GM23338 (cell line): ENCODE data around the gene QRICH1. TPM values are rescaled to one million over a fixed set of nuclear protein-coding genes. Genes with fewer than 3 reads are reported as not detected.

Source experiments
- ATAC-seq: fragments of 200-7000 bp; cut with Tn5 transposase; 3 replicates; pipeline ENCODE4 v1.9.1; 2020
- DNase-seq: peaks from one replicate; pipeline ENCODE4 v3.0.0-alpha.2; 2015; ENCODE audit warnings: low spot score
- H2AFZ ChIP-seq: fragments of 200-600 bp; sonication (generic); 2 replicates; pipeline ENCODE4 v1.8.0; 2016; ENCODE audit warnings: antibody characterized with exemption, mild to moderate bottlenecking, moderate library complexity
- H3F3A ChIP-seq: fragments of 200-600 bp; sonication (generic); replicated peaks from 2 replicates; pipeline ENCODE4 v1.8.0; 2017; ENCODE audit warnings: antibody characterized with exemption, mixed run types, low read depth
- H3K27ac ChIP-seq: fragments of 200-600 bp; sonication (generic); 2 replicates; pipeline ENCODE4 v1.6.1; 2016; ENCODE audit warnings: low read depth
- H3K27me3 ChIP-seq: fragments of 200-600 bp; sonication (generic); 2 replicates; pipeline ENCODE4 v1.8.0; 2016; ENCODE audit warnings: mild to moderate bottlenecking, mixed run types, moderate library complexity; ENCODE audit not compliant: insufficient read depth
- H3K36me3 ChIP-seq: fragments of 200-600 bp; sonication (generic); 2 replicates; pipeline ENCODE4 v1.8.0; 2016; ENCODE audit warnings: mild to moderate bottlenecking; ENCODE audit not compliant: insufficient read depth
- H3K4me1 ChIP-seq: fragments of 200-600 bp; sonication (generic); 2 replicates; pipeline ENCODE4 v1.8.0; 2016; ENCODE audit warnings: mild to moderate bottlenecking, moderate library complexity; ENCODE audit not compliant: insufficient read depth
- H3K4me2 ChIP-seq: fragments of 200-600 bp; sonication (generic); 2 replicates; pipeline ENCODE4 v1.7.1; 2017; ENCODE audit warnings: mixed run types
- H3K4me3 ChIP-seq: fragments of 200-600 bp; sonication (generic); 2 replicates; pipeline ENCODE4 v1.6.1; 2016; ENCODE audit warnings: mixed run types
- H3K79me2 ChIP-seq: fragments of 200-600 bp; sonication (generic); replicated peaks from 2 replicates; pipeline ENCODE4 v1.8.0; 2017; ENCODE audit warnings: mild to moderate bottlenecking; ENCODE audit not compliant: insufficient read depth
- H3K9me2 ChIP-seq: fragments of 200-600 bp; sonication (generic); 2 replicates; pipeline ENCODE4 v1.8.0; 2017; ENCODE audit not compliant: insufficient read depth
- H4K20me1 ChIP-seq: fragments of 200-600 bp; sonication (generic); replicated peaks from 2 replicates; pipeline ENCODE4 v1.8.0; 2017; ENCODE audit warnings: mild to moderate bottlenecking; ENCODE audit not compliant: insufficient read depth
- H3K27ac Mint-ChIP-seq: 2 replicates; pipeline ENCODE4 v1.8.0; 2020; ENCODE audit warnings: inconsistent platforms, mild to moderate bottlenecking, moderate library complexity, mixed read lengths
- H3K27me3 Mint-ChIP-seq: 3 replicates; pipeline ENCODE4 v1.8.0; 2022; ENCODE audit warnings: low read depth, mild to moderate bottlenecking, moderate library complexity, mixed read lengths, inconsistent platforms; ENCODE audit not compliant: insufficient read depth, poor library complexity
- H3K36me3 Mint-ChIP-seq: 3 replicates; pipeline ENCODE4 v1.8.0; 2021; ENCODE audit warnings: low read depth, mild to moderate bottlenecking, inconsistent platforms, moderate library complexity, mixed read lengths
- H3K4me1 Mint-ChIP-seq: 3 replicates; pipeline ENCODE4 v1.8.0; 2020; ENCODE audit warnings: mild to moderate bottlenecking, inconsistent platforms, mixed read lengths
- H3K4me3 Mint-ChIP-seq: 3 replicates; pipeline ENCODE4 v1.8.0; 2021; ENCODE audit warnings: moderate library complexity, mild to moderate bottlenecking, inconsistent platforms, mixed read lengths
- H3K9me3 Mint-ChIP-seq: 3 replicates; pipeline ENCODE4 v1.8.0; 2020; ENCODE audit warnings: moderate library complexity, mild to moderate bottlenecking, inconsistent platforms, mixed read lengths
- CREB1 ChIP-seq: fragments of 250-450 bp; sonication (Bioruptor Pico); IDR thresholded peaks from 2 replicates; pipeline ENCODE4 v1.5.0; 2020; ENCODE audit warnings: low read depth, mild to moderate bottlenecking, moderate library complexity
- EZH2 ChIP-seq: fragments of 200-600 bp; sonication (generic); IDR thresholded peaks from one replicate; pipeline ENCODE4 v1.8.0; 2017; ENCODE audit warnings: antibody characterized with exemption, mild to moderate bottlenecking, low read depth; ENCODE audit not compliant: unreplicated experiment
- EZH2phosphoT487 ChIP-seq: fragments of 200-600 bp; sonication (generic); IDR thresholded peaks from one replicate; pipeline ENCODE4 v1.8.1; 2018; ENCODE audit warnings: antibody characterized with exemption; ENCODE audit not compliant: unreplicated experiment
- JUNB ChIP-seq: IDR thresholded peaks from one replicate; pipeline ENCODE4 v1.6.1; 2016; ENCODE audit warnings: antibody characterized with exemption; ENCODE audit not compliant: unreplicated experiment
- NANOG ChIP-seq: IDR thresholded peaks from 2 replicates; pipeline ENCODE4 v1.6.1; 2016; ENCODE audit warnings: antibody characterized with exemption, borderline replicate concordance
- POLR2AphosphoS5 ChIP-seq: IDR thresholded peaks from 2 replicates; pipeline ENCODE4 v1.6.1; 2016; ENCODE audit warnings: antibody characterized with exemption, low read depth
- STAT1 ChIP-seq: IDR thresholded peaks from one replicate; pipeline ENCODE4 v1.6.1; 2016; ENCODE audit warnings: antibody characterized with exemption; ENCODE audit not compliant: unreplicated experiment
- ZNF114 ChIP-seq: fragments of 250-450 bp; sonication (Bioruptor Pico); IDR thresholded peaks from 2 replicates; pipeline ENCODE4 v1.5.0; 2020; ENCODE audit warnings: mild to moderate bottlenecking, moderate library complexity
- ZNF331 ChIP-seq: fragments of 250-450 bp; sonication (Bioruptor Pico); IDR thresholded peaks from 2 replicates; pipeline ENCODE4 v1.5.0; 2020; ENCODE audit warnings: low read depth, mild to moderate bottlenecking, moderate library complexity
- polyA plus RNA-seq: library from polyadenylated mRNA; unstranded; fragments of >200 nt; fragmentation: Nextera tagmentation; extraction: Ambion mirVana; gene quantifications from 2 replicates; pipeline ENCODE4 v1.2.1, GENCODE V29; 2016
- total RNA-seq: library from RNA; depleted of rRNA; stranded (reverse); fragments of >200 nt; shearing (Covaris generic); gene quantifications from 2 replicates; pipeline ENCODE4 v1.2.3, GENCODE V29; 2014
- TF ChIP-seq, protein P1 (sequence below): fragments of 250-450 bp; sonication (Bioruptor Pico); IDR thresholded peaks from 2 replicates; pipeline ENCODE4 v1.5.0; 2020; ENCODE audit warnings: mild to moderate bottlenecking, moderate library complexity
- TF ChIP-seq, protein P2 (sequence below): IDR thresholded peaks from one replicate; pipeline ENCODE4 v1.6.1; 2018; ENCODE audit warnings: antibody characterized with exemption; ENCODE audit not compliant: unreplicated experiment

The QRICH1 gene
- total and polyA plus RNA-seq, 2 experiments from 2014 or later: 66.9 to 149 TPM

DNA sequence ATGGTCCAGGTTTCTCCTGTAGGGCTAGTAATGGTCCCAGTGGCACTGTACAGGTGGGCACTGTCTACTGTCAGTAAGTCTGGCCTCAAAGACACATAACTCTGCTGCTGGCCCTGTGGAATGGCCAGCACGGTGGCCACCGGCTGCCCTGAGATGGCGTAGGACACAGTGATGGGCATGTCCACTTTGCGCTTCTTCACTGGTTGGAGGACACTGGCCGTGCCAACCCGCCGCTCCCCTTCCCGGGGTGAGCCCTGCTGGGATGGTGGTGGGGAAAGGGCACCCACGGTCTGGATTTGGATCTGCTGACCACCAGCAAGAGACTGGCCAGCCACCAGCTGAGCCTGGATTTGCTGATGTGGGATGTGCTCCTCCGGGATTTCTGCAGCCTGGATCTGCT, 36.6 kb downstream of the QRICH1 start:
- Histone ChIP-seq H3K9me2 (no peaks in the 10 kb centered on the region), H4K20me1 (peaks cover 11% of the 10 kb centered on the region), H3K79me2 (peaks cover 29% of the 10 kb centered on the region), H3K27ac (no peak overlapping the region), H2AFZ (no peak overlapping the region), H3K4me2 (no peak overlapping the region), H3K36me3 (peaks cover 35% of the 10 kb centered on the region), H3K4me3 (no peak overlapping the region), H3K4me1 (no peaks in the 10 kb centered on the region), H3F3A (0 out of 2 replicates have a peak, but pooled peaks cover 2% of the 10 kb centered on the region), H3K27me3 (no peaks in the 10 kb centered on the region)
- peaks cover 65% of the 10 kb centered on the region for H3K36me3 Mint-ChIP-seq
- no peak overlapping the region for H3K4me3 Mint-ChIP-seq
- ATAC-seq: no peak
- DNase-seq: no peak
- H3K4me1 Mint-ChIP-seq: no peaks in the 10 kb centered on the region
- peaks cover 1% of the 10 kb centered on the region for H3K27me3 Mint-ChIP-seq
- H3K9me3 Mint-ChIP-seq: no peaks in the 10 kb centered on the region
- TF ChIP-seq NANOG (no peak), CREB1 (CRISPR knock-in tag) (no peak), ZNF331 (CRISPR knock-in tag) (no peak), JUNB (no peak), POLR2AphosphoS5 (no peak), EZH2 (no peak), STAT1 (no peak), ZNF114 (no peak), EZH2phosphoT487 (no peak)
- TF ChIP-seq, protein P1, sequence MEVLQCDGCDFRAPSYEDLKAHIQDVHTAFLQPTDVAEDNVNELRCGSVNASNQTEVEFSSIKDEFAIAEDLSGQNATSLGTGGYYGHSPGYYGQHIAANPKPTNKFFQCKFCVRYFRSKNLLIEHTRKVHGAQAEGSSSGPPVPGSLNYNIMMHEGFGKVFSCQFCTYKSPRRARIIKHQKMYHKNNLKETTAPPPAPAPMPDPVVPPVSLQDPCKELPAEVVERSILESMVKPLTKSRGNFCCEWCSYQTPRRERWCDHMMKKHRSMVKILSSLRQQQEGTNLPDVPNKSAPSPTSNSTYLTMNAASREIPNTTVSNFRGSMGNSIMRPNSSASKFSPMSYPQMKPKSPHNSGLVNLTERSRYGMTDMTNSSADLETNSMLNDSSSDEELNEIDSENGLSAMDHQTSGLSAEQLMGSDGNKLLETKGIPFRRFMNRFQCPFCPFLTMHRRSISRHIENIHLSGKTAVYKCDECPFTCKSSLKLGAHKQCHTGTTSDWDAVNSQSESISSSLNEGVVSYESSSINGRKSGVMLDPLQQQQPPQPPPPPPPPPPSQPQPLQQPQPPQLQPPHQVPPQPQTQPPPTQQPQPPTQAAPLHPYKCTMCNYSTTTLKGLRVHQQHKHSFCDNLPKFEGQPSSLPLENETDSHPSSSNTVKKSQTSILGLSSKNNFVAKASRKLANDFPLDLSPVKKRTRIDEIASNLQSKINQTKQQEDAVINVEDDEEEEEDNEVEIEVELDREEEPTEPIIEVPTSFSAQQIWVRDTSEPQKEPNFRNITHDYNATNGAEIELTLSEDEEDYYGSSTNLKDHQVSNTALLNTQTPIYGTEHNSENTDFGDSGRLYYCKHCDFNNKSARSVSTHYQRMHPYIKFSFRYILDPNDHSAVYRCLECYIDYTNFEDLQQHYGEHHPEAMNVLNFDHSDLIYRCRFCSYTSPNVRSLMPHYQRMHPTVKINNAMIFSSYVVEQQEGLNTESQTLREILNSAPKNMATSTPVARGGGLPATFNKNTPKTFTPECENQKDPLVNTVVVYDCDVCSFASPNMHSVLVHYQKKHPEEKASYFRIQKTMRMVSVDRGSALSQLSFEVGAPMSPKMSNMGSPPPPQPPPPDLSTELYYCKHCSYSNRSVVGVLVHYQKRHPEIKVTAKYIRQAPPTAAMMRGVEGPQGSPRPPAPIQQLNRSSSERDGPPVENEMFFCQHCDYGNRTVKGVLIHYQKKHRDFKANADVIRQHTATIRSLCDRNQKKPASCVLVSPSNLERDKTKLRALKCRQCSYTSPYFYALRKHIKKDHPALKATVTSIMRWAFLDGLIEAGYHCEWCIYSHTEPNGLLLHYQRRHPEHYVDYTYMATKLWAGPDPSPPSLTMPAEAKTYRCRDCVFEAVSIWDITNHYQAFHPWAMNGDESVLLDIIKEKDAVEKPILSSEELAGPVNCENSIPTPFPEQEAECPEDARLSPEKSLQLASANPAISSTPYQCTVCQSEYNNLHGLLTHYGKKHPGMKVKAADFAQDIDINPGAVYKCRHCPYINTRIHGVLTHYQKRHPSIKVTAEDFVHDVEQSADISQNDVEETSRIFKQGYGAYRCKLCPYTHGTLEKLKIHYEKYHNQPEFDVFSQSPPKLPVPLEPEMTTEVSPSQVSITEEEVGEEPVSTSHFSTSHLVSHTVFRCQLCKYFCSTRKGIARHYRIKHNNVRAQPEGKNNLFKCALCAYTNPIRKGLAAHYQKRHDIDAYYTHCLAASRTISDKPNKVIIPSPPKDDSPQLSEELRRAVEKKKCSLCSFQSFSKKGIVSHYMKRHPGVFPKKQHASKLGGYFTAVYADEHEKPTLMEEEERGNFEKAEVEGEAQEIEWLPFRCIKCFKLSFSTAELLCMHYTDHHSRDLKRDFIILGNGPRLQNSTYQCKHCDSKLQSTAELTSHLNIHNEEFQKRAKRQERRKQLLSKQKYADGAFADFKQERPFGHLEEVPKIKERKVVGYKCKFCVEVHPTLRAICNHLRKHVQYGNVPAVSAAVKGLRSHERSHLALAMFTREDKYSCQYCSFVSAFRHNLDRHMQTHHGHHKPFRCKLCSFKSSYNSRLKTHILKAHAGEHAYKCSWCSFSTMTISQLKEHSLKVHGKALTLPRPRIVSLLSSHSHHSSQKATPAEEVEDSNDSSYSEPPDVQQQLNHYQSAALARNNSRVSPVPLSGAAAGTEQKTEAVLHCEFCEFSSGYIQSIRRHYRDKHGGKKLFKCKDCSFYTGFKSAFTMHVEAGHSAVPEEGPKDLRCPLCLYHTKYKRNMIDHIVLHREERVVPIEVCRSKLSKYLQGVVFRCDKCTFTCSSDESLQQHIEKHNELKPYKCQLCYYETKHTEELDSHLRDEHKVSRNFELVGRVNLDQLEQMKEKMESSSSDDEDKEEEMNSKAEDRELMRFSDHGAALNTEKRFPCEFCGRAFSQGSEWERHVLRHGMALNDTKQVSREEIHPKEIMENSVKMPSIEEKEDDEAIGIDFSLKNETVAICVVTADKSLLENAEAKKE (CRISPR knock-in tag): no peak
- TF ChIP-seq, protein P2, sequence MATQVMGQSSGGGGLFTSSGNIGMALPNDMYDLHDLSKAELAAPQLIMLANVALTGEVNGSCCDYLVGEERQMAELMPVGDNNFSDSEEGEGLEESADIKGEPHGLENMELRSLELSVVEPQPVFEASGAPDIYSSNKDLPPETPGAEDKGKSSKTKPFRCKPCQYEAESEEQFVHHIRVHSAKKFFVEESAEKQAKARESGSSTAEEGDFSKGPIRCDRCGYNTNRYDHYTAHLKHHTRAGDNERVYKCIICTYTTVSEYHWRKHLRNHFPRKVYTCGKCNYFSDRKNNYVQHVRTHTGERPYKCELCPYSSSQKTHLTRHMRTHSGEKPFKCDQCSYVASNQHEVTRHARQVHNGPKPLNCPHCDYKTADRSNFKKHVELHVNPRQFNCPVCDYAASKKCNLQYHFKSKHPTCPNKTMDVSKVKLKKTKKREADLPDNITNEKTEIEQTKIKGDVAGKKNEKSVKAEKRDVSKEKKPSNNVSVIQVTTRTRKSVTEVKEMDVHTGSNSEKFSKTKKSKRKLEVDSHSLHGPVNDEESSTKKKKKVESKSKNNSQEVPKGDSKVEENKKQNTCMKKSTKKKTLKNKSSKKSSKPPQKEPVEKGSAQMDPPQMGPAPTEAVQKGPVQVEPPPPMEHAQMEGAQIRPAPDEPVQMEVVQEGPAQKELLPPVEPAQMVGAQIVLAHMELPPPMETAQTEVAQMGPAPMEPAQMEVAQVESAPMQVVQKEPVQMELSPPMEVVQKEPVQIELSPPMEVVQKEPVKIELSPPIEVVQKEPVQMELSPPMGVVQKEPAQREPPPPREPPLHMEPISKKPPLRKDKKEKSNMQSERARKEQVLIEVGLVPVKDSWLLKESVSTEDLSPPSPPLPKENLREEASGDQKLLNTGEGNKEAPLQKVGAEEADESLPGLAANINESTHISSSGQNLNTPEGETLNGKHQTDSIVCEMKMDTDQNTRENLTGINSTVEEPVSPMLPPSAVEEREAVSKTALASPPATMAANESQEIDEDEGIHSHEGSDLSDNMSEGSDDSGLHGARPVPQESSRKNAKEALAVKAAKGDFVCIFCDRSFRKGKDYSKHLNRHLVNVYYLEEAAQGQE: no peak
- no peak overlapping the region for H3K27ac Mint-ChIP-seq
